ENCODE results near the gene AMBRA1. TPM values are rescaled to one million over a fixed set of nuclear protein-coding genes. Genes with fewer than 3 reads are reported as not detected.

Gene AMBRA1
- total RNA-seq, 4 donors from 2014 or later: 36.0 to 59.2 (median 51.9) TPM

- DNase-seq: no peak
- Histone ChIP-seq H3K9me3 (no peaks in the 10 kb centered on the region), H3K4me1 (peaks cover 0 to 8% of the 10 kb centered on the region in 2 donors), H3K27ac (no peak overlapping the region), H3K4me3 (replicated peaks in 1 of 3) (no peak overlapping the region), H3K27me3 (no peaks in the 10 kb centered on the region), H3K36me3 (no peaks in the 10 kb centered on the region)
- intact Hi-C loops (cut with DNase I): no loop called here
- 95 to 97% methylated on average over 4 of the region's 4 CpGs for WGBS, 2 donors
- no peak for TF ChIP-seq POLR2A (IDR thresholded peaks at IDR 0.05)
- TF ChIP-seq, protein P1, sequence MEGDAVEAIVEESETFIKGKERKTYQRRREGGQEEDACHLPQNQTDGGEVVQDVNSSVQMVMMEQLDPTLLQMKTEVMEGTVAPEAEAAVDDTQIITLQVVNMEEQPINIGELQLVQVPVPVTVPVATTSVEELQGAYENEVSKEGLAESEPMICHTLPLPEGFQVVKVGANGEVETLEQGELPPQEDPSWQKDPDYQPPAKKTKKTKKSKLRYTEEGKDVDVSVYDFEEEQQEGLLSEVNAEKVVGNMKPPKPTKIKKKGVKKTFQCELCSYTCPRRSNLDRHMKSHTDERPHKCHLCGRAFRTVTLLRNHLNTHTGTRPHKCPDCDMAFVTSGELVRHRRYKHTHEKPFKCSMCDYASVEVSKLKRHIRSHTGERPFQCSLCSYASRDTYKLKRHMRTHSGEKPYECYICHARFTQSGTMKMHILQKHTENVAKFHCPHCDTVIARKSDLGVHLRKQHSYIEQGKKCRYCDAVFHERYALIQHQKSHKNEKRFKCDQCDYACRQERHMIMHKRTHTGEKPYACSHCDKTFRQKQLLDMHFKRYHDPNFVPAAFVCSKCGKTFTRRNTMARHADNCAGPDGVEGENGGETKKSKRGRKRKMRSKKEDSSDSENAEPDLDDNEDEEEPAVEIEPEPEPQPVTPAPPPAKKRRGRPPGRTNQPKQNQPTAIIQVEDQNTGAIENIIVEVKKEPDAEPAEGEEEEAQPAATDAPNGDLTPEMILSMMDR (IDR thresholded peaks at IDR 0.05): no peak
Observed at GRCh38 chr11:46535688-46536087, 58.1 kb downstream of the AMBRA1 start.

DNA sequence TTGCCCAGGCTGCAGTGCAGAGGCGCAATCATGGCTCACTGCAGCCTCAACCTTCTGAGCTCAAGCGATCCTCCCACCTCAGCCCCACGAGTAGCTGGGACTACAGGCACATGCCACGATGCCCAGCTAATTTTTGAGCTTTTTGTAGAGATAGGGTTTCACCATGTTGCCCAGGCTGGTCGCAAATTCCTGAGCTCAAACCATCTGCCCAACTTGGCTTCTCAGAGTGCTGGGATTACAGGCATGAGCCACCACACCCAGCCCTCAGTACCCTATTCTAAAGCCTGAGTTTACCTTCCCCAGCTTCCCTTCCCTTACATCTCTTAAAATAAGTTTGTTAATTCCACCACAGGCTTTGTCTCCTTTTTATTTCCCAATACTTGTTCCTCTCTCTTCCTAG lies 59.1 kb downstream of the AMBRA1 start:
- Histone ChIP-seq H3K27me3 (no peaks in the 10 kb centered on the region), H3K27ac (no peak overlapping the region), H3K36me3 (no peaks in the 10 kb centered on the region), H3K4me1 (peaks cover 0 to 12% of the 10 kb centered on the region in 2 donors), H3K9me3 (no peaks in the 10 kb centered on the region), H3K4me3 (replicated peaks in 1 of 3) (no peak overlapping the region)
- TF ChIP-seq POLR2A (IDR thresholded peaks at IDR 0.05): no peak
- TF ChIP-seq, protein P1 (IDR thresholded peaks at IDR 0.05): no peak
- WGBS, 2 donors: 91 to 93% methylated on average over 5 of the region's 5 CpGs
- intact Hi-C loops (cut with DNase I): no loop called here
- no peak for DNase-seq

DNA sequence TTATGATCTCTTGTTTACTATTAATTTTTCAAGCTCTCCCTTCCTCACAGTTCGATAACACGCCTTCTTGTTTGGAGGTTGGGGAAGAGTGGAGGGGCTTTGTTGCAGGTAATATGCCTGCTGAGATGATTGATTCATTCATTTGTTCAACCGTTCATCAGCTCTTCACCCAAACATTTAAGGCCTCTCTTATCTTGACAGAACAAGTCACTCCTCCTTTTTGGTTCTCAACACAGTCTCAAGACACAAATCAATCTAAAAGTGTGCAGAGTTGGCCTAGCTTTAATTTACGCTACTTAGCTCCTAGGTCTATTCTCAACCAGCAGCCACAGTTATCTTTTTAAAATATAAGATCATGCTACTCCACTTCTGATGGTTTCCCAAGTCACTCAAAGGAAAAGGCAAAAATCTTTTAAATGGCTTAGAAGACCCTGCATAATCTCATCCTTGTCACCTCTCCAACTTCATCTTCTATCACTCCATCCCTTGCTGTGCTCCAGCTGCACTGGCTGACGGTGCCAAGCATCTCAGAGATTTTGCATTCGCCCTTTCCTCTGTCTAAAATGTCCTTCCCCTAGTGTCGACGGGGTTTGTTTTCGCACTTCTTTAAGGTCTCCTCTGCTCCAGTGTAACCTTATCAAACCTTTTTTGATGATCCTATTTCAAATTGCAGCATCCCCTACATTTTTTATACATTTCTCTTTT lies 60.3 kb downstream of the AMBRA1 start:
- DNase-seq: no peak
- intact Hi-C loops (cut with DNase I): no loop called here
- Histone ChIP-seq H3K27me3 (no peaks in the 10 kb centered on the region), H3K4me3 (replicated peaks in 1 of 3) (no peak overlapping the region), H3K4me1 (peaks cover 0 to 19% of the 10 kb centered on the region in 2 donors), H3K9me3 (no peaks in the 10 kb centered on the region), H3K36me3 (no peaks in the 10 kb centered on the region), H3K27ac (no peak overlapping the region)
- TF ChIP-seq, protein P1 (IDR thresholded peaks at IDR 0.05): no peak
- TF ChIP-seq POLR2A (IDR thresholded peaks at IDR 0.05): no peak
- 92 to 93% methylated on average over 9 of the region's 9 CpGs for WGBS, 2 donors

DNA sequence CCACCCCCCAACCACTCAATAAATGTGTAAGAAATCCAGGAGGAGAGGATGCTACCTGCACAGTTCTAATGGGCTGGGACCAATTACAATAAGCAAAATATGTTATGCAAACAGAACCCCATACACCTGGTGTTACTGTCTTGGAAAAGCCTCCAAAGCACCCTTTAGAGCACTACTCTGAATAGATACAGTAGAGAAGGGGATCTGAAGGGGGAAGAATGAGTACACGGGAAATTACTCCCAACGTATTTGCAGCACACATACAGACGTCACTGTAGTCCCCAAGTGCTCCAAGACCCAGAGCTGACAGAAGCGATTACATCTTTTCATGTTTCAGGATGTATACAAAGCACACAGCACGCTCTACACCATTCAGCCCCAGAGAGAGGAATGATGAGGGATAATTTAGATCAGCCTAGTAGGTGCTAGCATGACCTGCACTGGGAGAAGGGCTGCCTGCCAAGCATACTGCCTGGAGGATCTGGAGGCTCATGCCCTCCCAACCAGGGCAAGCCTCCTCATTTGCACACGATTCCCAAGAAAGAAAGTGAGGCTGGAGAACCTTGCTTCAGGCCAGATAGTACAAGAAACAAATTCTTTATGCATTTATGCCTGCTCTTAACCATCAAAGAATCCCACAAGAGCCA lies 63.8 kb downstream of the AMBRA1 start:
- Histone ChIP-seq H3K27ac (no peak overlapping the region), H3K4me1 (peaks cover 0 to 14% of the 10 kb centered on the region in 2 donors), H3K4me3 (replicated peaks in 1 of 3) (no peak overlapping the region), H3K27me3 (no peaks in the 10 kb centered on the region), H3K9me3 (no peaks in the 10 kb centered on the region), H3K36me3 (no peaks in the 10 kb centered on the region)
- DNase-seq: no peak
- TF ChIP-seq POLR2A (IDR thresholded peaks at IDR 0.05): no peak
- TF ChIP-seq, protein P1 (IDR thresholded peaks at IDR 0.05): no peak
- intact Hi-C loops (cut with DNase I): loop anchor here (5.0 kb wide), 1 partner anchor 138 kb away; the partner anchor contains the start of gene CHRM4
- WGBS, 2 donors: 89 to 95% methylated on average over 6 of the region's 6 CpGs
